VCaP (cell line): ENCODE measurements around the gene XAB2.

Source experiments
- H3K27ac ChIP-seq: fragments of 450-650 bp; 2 replicates; pipeline ENCODE4 v1.5.1; 2017
- TF ChIP-seq, protein P1 (sequence below): fragments of 450-650 bp; conservative IDR thresholded peaks from 2 replicates; pipeline ENCODE4 v1.5.1; 2017; ENCODE audit warnings: mild to moderate bottlenecking, moderate library complexity

XAB2 gene

DNA sequence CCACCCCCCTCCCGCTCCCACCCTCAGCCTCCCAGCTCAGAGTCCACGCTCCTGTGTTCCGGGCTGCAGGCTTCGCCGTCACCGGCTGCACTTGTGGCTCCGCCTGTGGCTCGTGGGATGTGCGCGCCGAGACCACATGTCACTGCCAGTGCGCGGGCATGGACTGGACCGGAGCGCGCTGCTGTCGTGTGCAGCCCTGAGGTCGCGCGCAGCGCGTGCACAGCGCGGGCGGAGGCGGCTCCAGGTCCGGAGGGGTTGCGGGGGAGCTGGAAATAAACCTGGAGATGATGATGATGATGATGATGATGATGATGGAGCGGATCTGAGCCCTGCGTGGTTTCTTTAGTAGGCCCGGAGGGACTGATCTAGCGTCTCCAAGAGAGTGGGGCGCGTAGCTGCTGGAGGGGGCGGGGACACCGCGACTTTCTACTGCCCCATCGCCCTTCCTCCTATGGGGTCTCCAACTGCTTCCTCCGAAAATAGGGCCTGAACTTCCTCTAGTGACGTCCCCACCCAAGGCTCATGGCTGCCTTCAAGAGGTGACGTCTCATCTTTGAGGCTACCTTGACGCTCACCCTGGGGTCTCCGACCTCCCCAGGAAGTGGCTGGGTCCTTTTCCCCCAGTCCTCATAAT, 40.9 kb upstream of the XAB2 start:
- TF ChIP-seq, protein P1, sequence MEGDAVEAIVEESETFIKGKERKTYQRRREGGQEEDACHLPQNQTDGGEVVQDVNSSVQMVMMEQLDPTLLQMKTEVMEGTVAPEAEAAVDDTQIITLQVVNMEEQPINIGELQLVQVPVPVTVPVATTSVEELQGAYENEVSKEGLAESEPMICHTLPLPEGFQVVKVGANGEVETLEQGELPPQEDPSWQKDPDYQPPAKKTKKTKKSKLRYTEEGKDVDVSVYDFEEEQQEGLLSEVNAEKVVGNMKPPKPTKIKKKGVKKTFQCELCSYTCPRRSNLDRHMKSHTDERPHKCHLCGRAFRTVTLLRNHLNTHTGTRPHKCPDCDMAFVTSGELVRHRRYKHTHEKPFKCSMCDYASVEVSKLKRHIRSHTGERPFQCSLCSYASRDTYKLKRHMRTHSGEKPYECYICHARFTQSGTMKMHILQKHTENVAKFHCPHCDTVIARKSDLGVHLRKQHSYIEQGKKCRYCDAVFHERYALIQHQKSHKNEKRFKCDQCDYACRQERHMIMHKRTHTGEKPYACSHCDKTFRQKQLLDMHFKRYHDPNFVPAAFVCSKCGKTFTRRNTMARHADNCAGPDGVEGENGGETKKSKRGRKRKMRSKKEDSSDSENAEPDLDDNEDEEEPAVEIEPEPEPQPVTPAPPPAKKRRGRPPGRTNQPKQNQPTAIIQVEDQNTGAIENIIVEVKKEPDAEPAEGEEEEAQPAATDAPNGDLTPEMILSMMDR: no peak
- no peak overlapping the region for H3K27ac ChIP-seq

GRCh38 chr19:7669641-7670040, 40.3 kb upstream of the XAB2 start:
- no peak overlapping the region for H3K27ac ChIP-seq
- TF ChIP-seq, protein P1: no peak

GRCh38 chr19:7668842-7669241, 39.5 kb upstream of the XAB2 start, which contains the start of gene RETN:
Gene RETN (plus strand): TSS chr19:7669049. CDS start chr19:7669327, 278 bp downstream.
- TF ChIP-seq, protein P1: no peak
- no peak within 1 kb of the TSS for H3K27ac ChIP-seq

DNA sequence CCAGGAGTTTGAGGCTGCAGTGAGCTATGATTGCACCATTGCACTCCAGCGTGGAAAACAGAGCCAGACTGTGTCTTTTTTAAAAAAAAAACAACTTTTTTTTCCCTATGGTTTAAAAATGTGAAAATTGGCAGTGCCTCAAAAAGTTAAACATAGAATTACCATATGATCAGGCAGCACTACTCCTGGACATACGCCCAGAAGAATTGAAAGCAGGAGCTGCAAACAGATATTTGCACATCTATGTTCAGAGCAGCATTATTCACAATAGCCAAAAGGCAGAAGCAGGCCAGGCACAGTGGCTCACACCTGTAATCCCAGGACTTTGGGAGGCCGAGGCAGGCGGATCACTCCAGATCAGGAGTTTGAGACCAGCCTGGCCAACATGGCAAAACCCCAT, 35.7 kb upstream of the XAB2 start:
- H3K27ac ChIP-seq: peak overlapping the region; percentile 28
- TF ChIP-seq, protein P1: no peak

GRCh38 chr19:7663706-7664105, 34.4 kb upstream of the XAB2 start:
- TF ChIP-seq, protein P1: no peak
- H3K27ac ChIP-seq: no peak overlapping the region

- H3K27ac ChIP-seq: no peak overlapping the region
- TF ChIP-seq, protein P1: no peak
These were observed 33.3 kb upstream of the XAB2 start for GRCh38 chr19:7662657-7663056.

- TF ChIP-seq, protein P1: no peak
- H3K27ac ChIP-seq: no peak overlapping the region
These were observed 32.6 kb upstream of the XAB2 start for GRCh38 chr19:7661744-7662538.
